Measurements from ENCODE around the gene ACTN3. TPM values are rescaled to one million over a fixed set of nuclear protein-coding genes. Genes with fewer than 3 reads are reported as not detected.

The ACTN3 gene
- total and polyA plus RNA-seq, 2 of the 4 experiments (the other 2 are of a cell fraction) = under 0.01 to 0.05 TPM

GRCh38 chr11:66600631-66601233 is 54.0 kb downstream of the ACTN3 start:
- dilution Hi-C loops (cut with HindIII; ENCODE audit: low sequenced_read_pairs, unreplicated experiment) = no loop called here
- no peak overlapping the region for H3K27ac ChIP-seq (ENCODE audit: insufficient read depth, low read length)
- CTCF ChIA-PET = no interaction called here

More at GRCh38 chr11:66600631-66601233, 54.0 kb downstream of the ACTN3 start:
- peaks cover 40% of the 10 kb centered on the region for H3K36me3 ChIP-seq (ENCODE audit: control insufficient read depth, insufficient read depth, low read length)
- no peak overlapping the region for H3K4ac ChIP-seq (ENCODE audit: low read depth, low read length)
- POLR2A ChIA-PET (ENCODE audit: unreplicated experiment) = no interaction called here
- no peak overlapping the region for H3K23ac ChIP-seq (ENCODE audit: low read depth, low read length)
- TF ChIP-seq RCOR1 (IDR thresholded peaks at IDR 0.05; ENCODE audit: insufficient replicate concordance, low read length) = no peak
- no peak for TF ChIP-seq RFX5 (IDR thresholded peaks at IDR 0.05; ENCODE audit: low read depth, low read length)
- no peak for TF ChIP-seq BHLHE40 (IDR thresholded peaks at IDR 0.05; ENCODE audit: low read depth, low read length)
- no peak for TF ChIP-seq ELK1 (IDR thresholded peaks at IDR 0.05; ENCODE audit: borderline replicate concordance, low read depth, low read length)
- no peak for TF ChIP-seq FOS (IDR thresholded peaks at IDR 0.05; ENCODE audit: low read depth, low read length)
- no peak for TF ChIP-seq CEBPB (IDR thresholded peaks at IDR 0.05; ENCODE audit: low read depth, low read length)
- no peak for TF ChIP-seq USF2 (IDR thresholded peaks at IDR 0.05; ENCODE audit: low read depth, low read length)
- no peak for TF ChIP-seq RAD21 (IDR thresholded peaks at IDR 0.05; ENCODE audit: low read length)
- TF ChIP-seq SMC3 (IDR thresholded peaks at IDR 0.05; ENCODE audit: low read depth, low read length) = no peak
- no peak for TF ChIP-seq MXI1 (IDR thresholded peaks at IDR 0.05; ENCODE audit: borderline replicate concordance, low read depth, low read length)
- TF ChIP-seq MAFK (IDR thresholded peaks at IDR 0.05; ENCODE audit: low read depth, low read length) = no peak
- no peak for TF ChIP-seq POLR2A (IDR thresholded peaks at IDR 0.05; ENCODE audit: low read depth, low read length)
- TF ChIP-seq NFE2L2 (IDR thresholded peaks at IDR 0.05; ENCODE audit: low read depth, low read length) = no peak
- H3K4me2 ChIP-seq (ENCODE audit: low read depth, low read length) = no peak overlapping the region
- no peak overlapping the region for H3K14ac ChIP-seq (replicated peaks; ENCODE audit: low read depth, low read length)
- H3K79me1 ChIP-seq (ENCODE audit: low read depth in 1 of 2, low read length in 2 of 2) = peaks cover 14 to 41% of the 10 kb centered on the region in 2 experiments; a peak in 3 of 4 replicates
- no peak overlapping the region for H3K4me3 ChIP-seq (ENCODE audit: insufficient read depth, low read depth, low read length)
- H2AFZ ChIP-seq (replicated peaks; ENCODE audit: low read length, poor library complexity) = no peak overlapping the region
- peaks cover 12% of the 10 kb centered on the region for H3K4me1 ChIP-seq (ENCODE audit: control insufficient read depth, insufficient read depth, low read length)
- in situ Hi-C loops (cut with MboI; ENCODE audit: low sequenced_read_pairs) = no loop called here
- H4K91ac ChIP-seq (ENCODE audit: insufficient read depth, low read depth, low read length) = no peak overlapping the region
- no peak overlapping the region for H4K8ac ChIP-seq (ENCODE audit: low read depth in 2 of 2, low read length in 2 of 2)
- H3K9me1 ChIP-seq (ENCODE audit: insufficient read depth, low read length) = peaks cover 23% of the 10 kb centered on the region; the same call in 1 of the 2 replicates
- WGBS, 2 experiments (ENCODE audit: extremely low coverage in 2 of 2, insufficient read length in 1 of 2) = no CpG with 5 or more reads among the region's 4 CpGs
- no peak overlapping the region for H2BK20ac ChIP-seq (ENCODE audit: low read depth, low read length)
- DNase-seq = peak; percentile 36
- peaks cover 25% of the 10 kb centered on the region for H4K20me1 ChIP-seq (ENCODE audit: insufficient read depth, low read length)
- intact Hi-C loops (cut with micrococcal nuclease) = no loop called here
- H3K18ac ChIP-seq (ENCODE audit: low read depth, low read length) = no peak overlapping the region
- H3K56ac ChIP-seq (ENCODE audit: extremely low read depth, insufficient read depth, low read length) = no peak overlapping the region
- H4K5ac ChIP-seq (ENCODE audit: low read depth, low read length) = no peak overlapping the region
- H2AK9ac ChIP-seq (replicated peaks; ENCODE audit: low read depth, low read length, poor library complexity) = peak overlapping the region; percentile 11
- peak overlapping the region; percentile 6 for H2BK5ac ChIP-seq (ENCODE audit: low read depth, low read length, poor library complexity, severe bottlenecking)
- no peak overlapping the region for H2BK120ac ChIP-seq (ENCODE audit: low read depth, low read length)
- peak; percentile 47 for ATAC-seq (ENCODE audit: low read depth)
- no peaks in the 10 kb centered on the region for H3K9me3 ChIP-seq (ENCODE audit: control insufficient read depth, insufficient read depth, low read length)
- no peaks in the 10 kb centered on the region for H3K27me3 ChIP-seq (ENCODE audit: control insufficient read depth, insufficient read depth, low read length)
- no peak overlapping the region for H2AK5ac ChIP-seq (ENCODE audit: low read depth, low read length)
- no peak overlapping the region for H3K9ac ChIP-seq (ENCODE audit: low read depth, low read length)
- H2BK15ac ChIP-seq (ENCODE audit: low read depth, low read length) = no peak overlapping the region
- no TSS peak for BruUV-seq (replicated peaks)

Measured in IMR-90 (cell line).